K562 (cell line): ENCODE measurements around the gene SPINK7. TPM values are rescaled to one million over a fixed set of nuclear protein-coding genes. Genes with fewer than 3 reads are reported as not detected.
A peak's percentile ranks its signal among the peaks of the same experiment; 100 is the strongest.

Experiments
- ATAC-seq: fragments of 200-7000 bp; cut with Tn5 transposase; 3 replicates; pipeline ENCODE4 v1.9.1; 2020; ENCODE audit warnings: moderate library complexity
- BruUV-seq: library from RNA; stranded (reverse); fragments of 400-500 nt; replicated peaks from 2 replicates; lab custom pipeline; 2021; lab: Mats Ljungman, UMichigan
- CTCF ChIA-PET: fragments of 300-600 bp; formaldehyde crosslinking; extraction: SDS; loops from one replicate; lab custom pipeline; 2021; ENCODE audit warnings: low intra/inter-chr PET ratio; lab: Yijun Ruan, JAX
- POLR2A ChIA-PET: fragments of 300-600, 350-650 bp; sonication (Branson Sonifier 250); formaldehyde crosslinking; extraction: SDS; loops from one replicate; lab custom pipeline; 2021; ENCODE audit warnings: antibody characterized with exemption, inconsistent platforms; lab: Yijun Ruan, JAX
- DNase-seq, 4 experiments: peaks; one replicate each; pipeline versions ENCODE4 v3.0.0 to v3.0.0-alpha.2; 2011 to 2018; ENCODE audit warnings: low spot score in 3 of 4, mixed read lengths in 3 of 4; ENCODE audit errors: extremely low read depth in 1 of 4
- FAIRE-seq: peaks from 2 replicates; lab custom pipeline; 2011; peaks lifted over from hg19 to GRCh38; lab: Jason Lieb, UNC
- H2AFZ ChIP-seq: 2 replicates; pipeline ENCODE4 v1.6.0; 2011; ENCODE audit warnings: low read depth, low read length, control low read depth, inconsistent platforms
- H3K27ac ChIP-seq: fragments of 200-600 bp; 3 replicates; pipeline ENCODE4 v1.8.0; 2011; ENCODE audit warnings: low read depth, mild to moderate bottlenecking, control low read depth, inconsistent platforms, low read length, moderate library complexity, mixed read lengths; ENCODE audit errors: extremely low read depth
- H3K27me3 ChIP-seq, 2 experiments: fragments of 300-600 bp in 1 of 2; 2 replicates in 1 of 2; 3 replicates in 1 of 2; pipeline versions ENCODE4 v1.6.0 to v1.8.0; 2011; ENCODE audit warnings: inconsistent platforms in 2 of 2, low read length in 2 of 2, mild to moderate bottlenecking in 1 of 2, mixed read lengths in 1 of 2, moderate library complexity in 1 of 2; ENCODE audit not compliant: control insufficient read depth in 2 of 2, insufficient read depth in 2 of 2
- H3K36me3 ChIP-seq: fragments of 300-600 bp; 3 replicates; pipeline ENCODE4 v1.8.0; 2011; ENCODE audit warnings: mild to moderate bottlenecking, low read length, inconsistent platforms; ENCODE audit not compliant: control insufficient read depth, insufficient read depth
- H3K4me1 ChIP-seq, 2 experiments: fragments of 200-600 bp in 1 of 2; replicated peaks in 1 of 2; 2 replicates in 1 of 2; 3 replicates in 1 of 2; pipeline versions ENCODE4 v1.5.1 to v1.8.0; 2011; ENCODE audit warnings: inconsistent platforms in 2 of 2, low read length in 2 of 2, mild to moderate bottlenecking in 1 of 2, mixed read lengths in 1 of 2, moderate library complexity in 1 of 2; ENCODE audit not compliant: control insufficient read depth in 2 of 2, insufficient read depth in 2 of 2
- H3K4me2 ChIP-seq: 2 replicates; pipeline ENCODE4 v1.6.1; 2011; ENCODE audit warnings: low read length, control low read depth, inconsistent platforms, mixed read lengths; ENCODE audit not compliant: insufficient read depth
- H3K4me3 ChIP-seq: fragments of 200-600 bp; sonication (generic), shearing (Covaris generic); 2 replicates; pipeline ENCODE4 v1.5.1; 2016; ENCODE audit warnings: control low read depth, inconsistent platforms
- H3K79me2 ChIP-seq: fragments of 200-600 bp; 3 replicates; pipeline ENCODE4 v1.8.0; 2011; ENCODE audit warnings: low read length, inconsistent platforms; ENCODE audit not compliant: control insufficient read depth, insufficient read depth
- H3K9ac ChIP-seq, 2 experiments: 2 replicates each; pipeline versions ENCODE4 v1.6.0 to v1.6.1; 2011; ENCODE audit warnings: low read depth in 2 of 2, low read length in 2 of 2, control low read depth in 1 of 2, inconsistent platforms in 1 of 2, mild to moderate bottlenecking in 1 of 2, mixed read lengths in 1 of 2; ENCODE audit not compliant: insufficient read depth in 1 of 2
- H3K9me1 ChIP-seq: one replicate; pipeline ENCODE4 v1.6.0; 2011; ENCODE audit warnings: inconsistent platforms, mild to moderate bottlenecking, low read length, moderate library complexity; ENCODE audit not compliant: control insufficient read depth, insufficient read depth
- H3K9me3 ChIP-seq: replicated peaks from 2 replicates; pipeline ENCODE4 v1.5.1; 2011; ENCODE audit warnings: low read depth, low read length, inconsistent platforms; ENCODE audit not compliant: control insufficient read depth, insufficient read depth
- H4K20me1 ChIP-seq: replicated peaks from 2 replicates; pipeline ENCODE4 v1.6.1; 2011; ENCODE audit warnings: low read length, inconsistent platforms, mixed read lengths; ENCODE audit not compliant: control insufficient read depth, insufficient read depth
- NELFE ChIP-seq: IDR thresholded peaks from 2 replicates; pipeline ENCODE4 v1.6.1; 2011; ENCODE audit warnings: mild to moderate bottlenecking; ENCODE audit not compliant: insufficient read depth, insufficient read length
- NFE2 ChIP-seq: IDR thresholded peaks from 2 replicates; pipeline ENCODE4 v1.6.1; 2014; ENCODE audit warnings: antibody characterized with exemption, low read depth
- SPI1 ChIP-seq: IDR thresholded peaks from 2 replicates; pipeline ENCODE4 v1.6.1; 2011; ENCODE audit warnings: low read depth, low read length, control low read depth, borderline replicate concordance
- ZFP36 ChIP-seq: fragments of 150-350 bp; IDR thresholded peaks from 2 replicates; pipeline ENCODE4 v1.6.1; 2018; ENCODE audit warnings: low read length, low read depth; ENCODE audit not compliant: partially characterized antibody
- ZNF133 ChIP-seq: fragments of 250-450 bp; sonication (Bioruptor Pico); IDR thresholded peaks from 2 replicates; pipeline ENCODE4 v1.4.0; 2020; ENCODE audit warnings: mild to moderate bottlenecking
- ZNF408 ChIP-seq: fragments of 250-450 bp; sonication (Bioruptor Pico); IDR thresholded peaks from 2 replicates; pipeline ENCODE4 v1.4.0; 2020; ENCODE audit warnings: low read depth, mild to moderate bottlenecking, moderate library complexity
- WGBS: fragments of 100-300 bp; shearing (Covaris generic); methylation state at CpG from one replicate; pipeline ENCODE4 v1.1.6; 2016; ENCODE audit warnings: low coverage, mixed read lengths; ENCODE audit not compliant: insufficient coverage; ENCODE audit errors: missing lambda C conversion rate; 5-methylcytosine and 5-hydroxymethylcytosine counted together
- in situ Hi-C: fragments of 300-500 bp; cut with MboI; formaldehyde crosslinking; loops from 4 replicates; pipeline ENCODE4 v1.15.0; 2018; ENCODE audit warnings: inconsistent platforms, mixed read lengths
- intact Hi-C: fragments of 100-400 bp; cut with micrococcal nuclease; formaldehyde crosslinking; loops from 2 replicates; pipeline ENCODE4 v1.14.2; 2022
- polyA plus RNA-seq, 8 experiments: library from polyadenylated mRNA; depleted of rRNA in 4 of 8; stranded (reverse) in 5 of 8; unstranded in 3 of 8; fragments of >200 nt; fragmentation: Nextera tagmentation in 2 of 8; fragmentation: Illumina TruSeq in 1 of 8; extraction: Ambion mirVana in 2 of 8; extraction: Trizol in 1 of 8; gene quantifications; 2 replicates each; pipeline versions ENCODE4 v1.2.1 to v1.2.3, GENCODE V29; 2011 to 2014; ENCODE audit warnings: inconsistent platforms in 1 of 8, missing spikeins in 1 of 8
- total RNA-seq, 7 experiments: library from RNA; depleted of rRNA in 6 of 7; stranded (reverse); fragments of >200 nt in 6 of 7; fragmentation: Illumina TruSeq in 2 of 7; extraction: Trizol in 2 of 7; gene quantifications; 2 replicates each; pipeline versions ENCODE4 v1.2.1 to v1.2.3, GENCODE V29; 2011 to 2021; ENCODE audit warnings: low replicate concordance in 1 of 7
- TF ChIP-seq, protein P1 (sequence below): fragments of 250-450 bp; sonication (Bioruptor Pico); IDR thresholded peaks from 2 replicates; pipeline ENCODE4 v1.4.0; 2020; ENCODE audit warnings: mild to moderate bottlenecking

The SPINK7 gene
- total and polyA plus RNA-seq, 9 of the 15 experiments (the other 6 are each of a cell fraction or from before 2014, with no cell fraction given), result not detected

DNA sequence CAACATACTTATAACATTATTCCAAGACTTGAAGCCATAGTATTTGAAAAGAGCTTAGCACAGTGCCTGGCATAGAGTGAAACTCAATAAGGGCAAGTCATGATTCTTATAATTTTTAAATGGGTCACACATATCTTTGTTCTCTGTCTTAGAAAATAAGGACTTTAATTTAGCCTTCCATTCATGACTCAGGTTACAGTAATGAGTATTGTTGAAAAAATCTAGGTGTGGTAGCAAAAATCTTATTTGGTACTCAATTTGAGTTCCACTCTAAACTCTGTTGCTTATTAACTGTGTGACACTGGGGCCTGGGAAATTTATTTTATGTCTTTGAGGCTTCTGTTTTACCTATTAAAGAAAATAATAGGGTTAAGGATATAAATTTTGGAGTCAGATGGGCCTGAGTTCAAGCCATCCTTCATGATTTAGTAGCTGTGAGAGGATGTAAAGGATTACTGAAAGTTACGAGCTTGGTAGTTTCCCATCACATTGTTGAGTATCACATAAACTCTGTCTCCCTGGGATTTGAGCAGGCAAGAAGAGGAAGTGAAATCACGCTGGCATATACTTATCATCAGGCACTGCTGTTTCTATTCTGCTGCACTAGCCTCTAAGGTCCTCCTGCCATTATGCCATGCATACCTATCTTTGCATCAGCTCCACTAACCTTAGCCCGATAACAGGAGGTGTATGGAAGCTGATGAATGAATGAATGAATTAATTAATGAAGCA lies 24.6 kb downstream of the SPINK7 start:
- Histone ChIP-seq H2AFZ (no peak overlapping the region), H3K4me3 (no peak overlapping the region), H3K9me1 (no peaks in the 10 kb centered on the region), H3K4me2 (no peak overlapping the region), H3K79me2 (no peaks in the 10 kb centered on the region), H4K20me1 (no peaks in the 10 kb centered on the region), H3K9ac (no peak overlapping the region), H3K9me3 (no peaks in the 10 kb centered on the region), H3K27ac (no peak overlapping the region), H3K36me3 (no peaks in the 10 kb centered on the region), H3K4me1 (no peaks in the 10 kb centered on the region), H3K27me3 (no peaks in the 10 kb centered on the region)
- POLR2A ChIA-PET, result no interaction called here
- WGBS, result 9% methylated on average over 3 of the region's 3 CpGs
- BruUV-seq, result no TSS peak
- peak; percentile 58; the same call in 1 of the 2 replicates for TF ChIP-seq SPI1
- TF ChIP-seq ZFP36, result no peak
- no peak for TF ChIP-seq ZNF133
- TF ChIP-seq ZNF408 (CRISPR knock-in tag), result no peak
- TF ChIP-seq NFE2, result no peak
- TF ChIP-seq, protein P1, sequence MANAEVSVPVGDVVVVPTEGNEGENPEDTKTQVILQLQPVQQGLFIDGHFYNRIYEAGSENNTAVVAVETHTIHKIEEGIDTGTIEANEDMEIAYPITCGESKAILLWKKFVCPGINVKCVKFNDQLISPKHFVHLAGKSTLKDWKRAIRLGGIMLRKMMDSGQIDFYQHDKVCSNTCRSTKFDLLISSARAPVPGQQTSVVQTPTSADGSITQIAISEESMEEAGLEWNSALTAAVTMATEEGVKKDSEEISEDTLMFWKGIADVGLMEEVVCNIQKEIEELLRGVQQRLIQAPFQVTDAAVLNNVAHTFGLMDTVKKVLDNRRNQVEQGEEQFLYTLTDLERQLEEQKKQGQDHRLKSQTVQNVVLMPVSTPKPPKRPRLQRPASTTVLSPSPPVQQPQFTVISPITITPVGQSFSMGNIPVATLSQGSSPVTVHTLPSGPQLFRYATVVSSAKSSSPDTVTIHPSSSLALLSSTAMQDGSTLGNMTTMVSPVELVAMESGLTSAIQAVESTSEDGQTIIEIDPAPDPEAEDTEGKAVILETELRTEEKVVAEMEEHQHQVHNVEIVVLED (CRISPR knock-in tag), result no peak
- TF ChIP-seq NELFE, result no peak
- no peak for DNase-seq
- in situ Hi-C loops, result no loop called here
- CTCF ChIA-PET, result no interaction called here
- ATAC-seq, result no peak
- intact Hi-C loops, result no loop called here
- FAIRE-seq, result no peak
